Adipocyte (in vitro differentiated cells): Measurements from ENCODE around the gene NRSN1.
"Not testable (repeated sequence)": the region's sequence is repeated elsewhere in the genome, so short reads cannot be mapped to it uniquely, and the experiment has no call there.

ENCODE experiments used
- DNase-seq: peaks from one replicate; pipeline ENCODE4 v3.0.0-alpha.2; 2015; ENCODE audit warnings: low read depth
- H3K27me3 ChIP-seq: replicated peaks from 2 replicates; pipeline ENCODE4 v1.7.0; 2013; ENCODE audit warnings: mild to moderate bottlenecking, low read length, moderate library complexity; ENCODE audit not compliant: control insufficient read depth, insufficient read depth
- H3K36me3 ChIP-seq: 2 replicates; pipeline ENCODE4 v1.7.0; 2013; ENCODE audit warnings: low read length, mild to moderate bottlenecking, moderate library complexity; ENCODE audit not compliant: control insufficient read depth, insufficient read depth, severe bottlenecking
- H3K4me1 ChIP-seq: 2 replicates; pipeline ENCODE4 v1.7.0; 2013; ENCODE audit warnings: mild to moderate bottlenecking, low read length, moderate library complexity; ENCODE audit not compliant: control insufficient read depth, insufficient read depth
- H3K4me3 ChIP-seq: 2 replicates; pipeline ENCODE4 v1.7.0; 2013; ENCODE audit warnings: mild to moderate bottlenecking, low read length, moderate library complexity
- H3K9ac ChIP-seq: 2 replicates; pipeline ENCODE4 v1.7.0; 2013; ENCODE audit warnings: mild to moderate bottlenecking, low read length, moderate library complexity
- H3K9me3 ChIP-seq: 2 replicates; pipeline ENCODE4 v1.7.0; 2013; ENCODE audit warnings: mild to moderate bottlenecking, low read length, moderate library complexity; ENCODE audit not compliant: control insufficient read depth

Gene NRSN1

DNA sequence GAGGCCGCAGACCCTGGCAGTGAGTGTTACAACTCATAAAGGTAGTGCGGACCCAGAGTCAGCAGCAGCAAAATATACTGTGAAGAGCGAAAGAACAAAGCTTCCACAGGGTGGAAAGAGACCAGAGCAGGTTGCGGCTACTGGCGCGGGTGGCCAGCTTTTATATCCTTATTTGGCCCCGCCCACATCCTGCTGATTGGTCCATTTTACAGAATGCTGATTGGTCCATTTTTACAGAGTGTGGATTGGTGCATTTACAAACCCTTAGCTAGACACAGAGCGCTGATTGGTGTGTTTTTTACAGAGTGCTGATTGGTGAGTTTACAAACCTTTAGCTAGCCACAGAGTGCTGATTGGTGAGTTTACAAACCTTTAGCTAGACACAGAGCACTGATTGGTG is 16.7 kb downstream of the NRSN1 start:
- H3K9me3 ChIP-seq, DNase-seq, H3K36me3 ChIP-seq, H3K27me3 ChIP-seq, H3K9ac ChIP-seq, H3K4me3 ChIP-seq, H3K4me1 ChIP-seq: not testable (repeated sequence)

DNA sequence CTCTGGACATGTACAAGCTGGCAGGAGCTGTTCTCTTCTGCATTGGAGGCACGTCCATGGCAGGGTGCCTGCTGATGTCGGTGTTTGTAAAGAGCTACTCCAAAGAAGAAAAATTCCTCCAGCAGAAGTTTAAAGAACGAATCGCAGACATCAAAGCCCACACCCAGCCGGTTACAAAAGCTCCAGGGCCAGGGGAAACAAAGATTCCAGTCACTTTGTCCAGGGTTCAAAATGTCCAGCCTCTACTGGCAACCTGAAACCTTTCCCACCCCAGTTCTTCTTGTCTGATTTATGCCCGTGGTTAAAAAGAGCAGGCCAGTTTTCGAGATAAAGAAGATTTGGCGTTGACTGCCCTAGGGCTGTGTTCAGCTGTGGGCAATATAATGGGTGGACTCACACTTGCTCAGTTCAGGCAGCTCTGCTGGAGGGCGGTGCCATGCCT is 19.7 kb downstream of the NRSN1 start:
- no peak overlapping the region for H3K4me3 ChIP-seq
- H3K36me3 ChIP-seq = no peaks in the 10 kb centered on the region
- H3K27me3 ChIP-seq = no peaks in the 10 kb centered on the region
- no peak overlapping the region for H3K9ac ChIP-seq
- no peaks in the 10 kb centered on the region for H3K9me3 ChIP-seq
- no peaks in the 10 kb centered on the region for H3K4me1 ChIP-seq
- DNase-seq = no peak

DNA sequence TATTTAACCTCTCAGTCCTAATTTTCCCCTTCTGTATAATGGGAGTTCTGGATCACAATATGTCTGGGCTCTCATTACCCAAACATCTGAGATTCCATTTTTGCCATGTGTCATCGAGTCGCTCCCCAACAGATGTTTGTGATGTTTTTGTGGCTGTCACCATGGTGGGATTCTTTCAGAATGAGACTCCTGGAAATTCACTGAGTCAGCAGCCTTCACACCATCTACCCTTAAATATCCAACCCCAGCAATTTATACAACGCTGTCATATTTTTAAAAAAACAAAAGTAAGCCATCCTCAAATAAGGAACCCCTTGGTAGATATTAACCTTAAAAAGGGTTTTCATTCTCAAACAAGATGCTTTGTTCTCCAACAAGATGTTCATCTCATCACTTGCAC is 20.9 kb downstream of the NRSN1 start:
- Histone ChIP-seq H3K36me3 (no peaks in the 10 kb centered on the region), H3K4me1 (no peaks in the 10 kb centered on the region), H3K4me3 (no peak overlapping the region), H3K27me3 (no peaks in the 10 kb centered on the region), H3K9ac (no peak overlapping the region), H3K9me3 (no peaks in the 10 kb centered on the region)
- no peak for DNase-seq

DNA sequence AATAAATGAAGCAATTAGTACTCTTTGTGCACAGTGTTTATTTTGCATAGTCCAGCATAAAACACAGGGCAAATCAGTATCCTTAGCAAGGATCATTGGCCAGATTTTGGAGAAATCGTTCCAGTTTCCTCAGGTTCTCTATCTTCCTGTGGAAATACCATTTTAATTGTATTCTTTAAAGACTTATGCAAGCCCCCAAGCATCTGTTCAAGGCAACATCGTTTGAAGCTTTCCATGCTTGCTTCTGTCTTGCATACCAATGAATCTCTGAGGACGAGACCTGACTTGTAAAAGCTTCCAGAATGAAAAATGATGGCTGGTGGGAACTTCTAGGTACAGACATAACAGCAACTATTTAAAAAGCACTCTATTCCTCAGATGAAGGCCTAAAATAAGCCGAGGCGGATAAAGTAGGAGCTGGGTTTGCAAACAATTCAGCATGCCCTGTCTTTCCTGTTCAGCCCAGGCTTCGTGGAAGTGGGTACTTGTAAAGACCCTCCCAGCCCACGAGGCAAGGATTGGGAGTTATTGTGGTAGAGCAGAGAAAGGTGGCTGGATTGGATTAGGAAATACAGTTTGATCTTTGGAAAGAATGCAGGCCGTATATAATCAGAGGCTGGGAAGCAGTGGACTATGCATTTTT is 21.6 kb downstream of the NRSN1 start:
- Histone ChIP-seq H3K4me3 (no peak overlapping the region), H3K27me3 (no peaks in the 10 kb centered on the region), H3K4me1 (no peaks in the 10 kb centered on the region), H3K36me3 (no peaks in the 10 kb centered on the region), H3K9me3 (no peaks in the 10 kb centered on the region), H3K9ac (no peak overlapping the region)
- DNase-seq = no peak

DNA sequence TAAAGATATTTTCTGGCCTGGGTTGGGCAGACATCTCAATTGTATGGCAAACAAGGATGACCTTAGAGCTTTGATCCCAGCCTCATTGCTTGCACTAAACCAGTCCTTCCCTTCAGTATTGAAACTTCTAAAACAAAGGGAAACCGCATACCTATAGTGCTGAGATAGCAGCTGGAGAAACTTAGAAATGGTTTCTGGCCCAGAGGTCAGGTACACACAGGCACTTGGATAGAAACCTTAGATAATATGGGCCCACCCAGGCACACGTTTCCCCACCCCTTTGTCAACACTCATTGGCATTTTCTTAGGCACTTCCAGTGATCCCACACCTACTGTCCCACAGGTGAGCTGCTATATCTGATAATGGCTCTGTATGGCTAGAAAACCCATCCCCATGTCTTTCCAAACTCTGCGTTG is 22.1 kb downstream of the NRSN1 start:
- no peaks in the 10 kb centered on the region for H3K27me3 ChIP-seq
- H3K36me3 ChIP-seq = no peaks in the 10 kb centered on the region
- H3K4me3 ChIP-seq = no peak overlapping the region

DNA sequence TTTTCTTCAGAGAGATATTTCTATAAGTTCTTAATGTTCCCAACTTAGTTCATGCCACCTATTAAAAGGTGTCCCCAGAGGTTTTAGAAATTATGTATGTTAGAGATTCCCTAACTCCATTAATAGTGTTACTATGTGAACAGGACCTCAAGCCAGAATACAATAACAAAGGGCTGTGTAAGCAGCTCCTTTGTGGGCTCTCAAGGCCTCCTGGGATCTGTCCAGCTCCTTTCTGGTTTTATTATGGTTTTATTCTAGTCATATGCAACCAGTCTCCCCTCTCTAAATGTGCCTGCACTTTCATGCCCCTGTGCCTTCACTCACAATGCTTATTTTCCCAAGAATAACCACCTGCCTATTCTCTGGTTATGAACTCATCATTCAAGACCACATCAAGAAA is 22.7 kb downstream of the NRSN1 start:
- Histone ChIP-seq H3K36me3 (no peaks in the 10 kb centered on the region), H3K9me3 (no peaks in the 10 kb centered on the region), H3K27me3 (no peaks in the 10 kb centered on the region), H3K9ac (no peak overlapping the region), H3K4me3 (no peak overlapping the region), H3K4me1 (no peaks in the 10 kb centered on the region)
- DNase-seq = no peak

More for the DNA sequence above, 22.1 kb downstream of the NRSN1 start:
- Histone ChIP-seq H3K9me3 (no peaks in the 10 kb centered on the region), H3K4me1 (no peaks in the 10 kb centered on the region), H3K9ac (no peak overlapping the region)
- DNase-seq = no peak

DNA sequence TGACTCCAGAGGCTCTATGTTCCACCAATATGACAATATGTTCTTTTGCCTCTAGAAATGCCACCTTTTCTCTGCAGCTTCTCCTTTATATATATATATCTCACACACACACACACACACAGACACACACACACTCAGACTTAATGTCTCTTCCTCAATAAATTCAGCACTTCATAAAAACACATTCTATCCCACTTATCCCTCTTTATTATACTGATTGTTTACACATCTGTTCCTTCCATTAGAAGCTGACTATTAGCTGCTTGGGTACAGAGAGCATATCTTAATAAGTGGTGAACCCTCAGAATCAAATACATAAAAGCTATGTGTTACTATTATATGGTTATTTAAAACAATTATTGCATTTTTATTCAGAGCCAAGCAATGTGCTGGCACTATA is 23.3 kb downstream of the NRSN1 start:
- H3K9ac ChIP-seq = no peak overlapping the region
- H3K36me3 ChIP-seq = no peaks in the 10 kb centered on the region
- no peak overlapping the region for H3K4me3 ChIP-seq
- H3K9me3 ChIP-seq = no peaks in the 10 kb centered on the region
- DNase-seq = no peak
- no peaks in the 10 kb centered on the region for H3K27me3 ChIP-seq
- no peaks in the 10 kb centered on the region for H3K4me1 ChIP-seq

DNA sequence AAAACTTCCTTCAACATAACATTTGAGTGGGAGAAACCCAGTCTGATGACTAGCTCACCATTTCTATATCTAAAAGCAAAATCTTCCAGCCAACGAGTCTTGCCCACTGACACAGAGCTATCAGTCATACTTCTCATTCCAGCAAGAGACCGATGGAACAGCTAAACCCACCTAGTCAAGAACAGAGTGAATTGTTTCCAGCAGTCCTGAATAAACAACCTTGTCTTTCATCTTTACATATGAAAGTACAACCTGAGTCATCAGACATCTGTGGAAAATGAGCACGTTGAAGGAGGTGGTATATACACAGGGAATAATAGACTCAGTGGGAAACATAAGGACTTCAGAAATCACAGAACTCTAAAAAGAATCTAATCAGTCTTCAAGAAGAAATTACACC is 23.8 kb downstream of the NRSN1 start:
- Histone ChIP-seq H3K27me3 (no peaks in the 10 kb centered on the region), H3K36me3 (no peaks in the 10 kb centered on the region), H3K4me1 (no peaks in the 10 kb centered on the region), H3K9ac (no peak overlapping the region), H3K4me3 (no peak overlapping the region), H3K9me3 (no peaks in the 10 kb centered on the region)
- no peak for DNase-seq

DNA sequence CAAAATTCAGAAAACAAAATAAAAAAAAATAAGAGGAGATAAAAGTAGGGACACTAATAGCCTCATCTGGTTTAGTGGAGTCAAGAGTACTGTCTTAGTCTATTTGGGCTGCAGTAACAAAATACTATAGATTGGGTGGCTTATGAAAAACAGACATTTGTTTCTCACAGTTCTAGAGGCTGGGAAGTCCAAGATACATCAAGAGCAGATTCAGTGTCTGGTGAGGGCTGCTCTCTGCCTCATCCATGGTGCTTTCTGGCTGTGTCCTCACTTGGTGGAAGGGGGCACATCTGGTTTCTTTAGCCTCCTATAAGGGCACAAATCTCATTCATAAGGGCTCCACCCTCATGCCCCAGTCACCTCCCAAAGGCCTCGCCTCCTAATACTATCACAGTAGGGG is 26.0 kb downstream of the NRSN1 start:
- no peaks in the 10 kb centered on the region for H3K27me3 ChIP-seq
- no peaks in the 10 kb centered on the region for H3K4me1 ChIP-seq
- H3K9me3 ChIP-seq = no peaks in the 10 kb centered on the region
- no peak overlapping the region for H3K4me3 ChIP-seq
- no peak for DNase-seq
- H3K9ac ChIP-seq = no peak overlapping the region
- H3K36me3 ChIP-seq = no peaks in the 10 kb centered on the region

DNA sequence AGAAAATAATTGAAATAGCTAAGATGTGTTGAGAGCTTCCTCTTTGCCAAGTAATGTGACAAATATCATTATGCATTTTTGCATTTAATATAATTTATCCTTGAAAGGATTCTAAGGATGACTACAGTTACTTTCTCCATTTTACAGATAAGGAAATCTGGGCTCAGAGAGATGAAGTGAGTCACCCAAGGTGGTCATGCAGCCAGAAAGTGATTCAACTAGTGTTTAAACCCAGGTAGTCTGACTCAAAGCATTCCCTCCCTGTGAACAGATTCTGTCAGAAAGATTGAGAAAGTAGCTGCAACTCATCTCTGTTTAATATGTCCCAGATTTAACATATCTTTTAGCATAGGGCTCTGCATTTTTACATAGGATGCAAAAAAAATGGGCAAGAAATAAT is 28.1 kb downstream of the NRSN1 start:
- Histone ChIP-seq H3K36me3 (no peaks in the 10 kb centered on the region), H3K9me3 (no peaks in the 10 kb centered on the region), H3K27me3 (no peaks in the 10 kb centered on the region), H3K4me3 (no peak overlapping the region), H3K4me1 (no peaks in the 10 kb centered on the region), H3K9ac (no peak overlapping the region)
- DNase-seq = peak; percentile 1

DNA sequence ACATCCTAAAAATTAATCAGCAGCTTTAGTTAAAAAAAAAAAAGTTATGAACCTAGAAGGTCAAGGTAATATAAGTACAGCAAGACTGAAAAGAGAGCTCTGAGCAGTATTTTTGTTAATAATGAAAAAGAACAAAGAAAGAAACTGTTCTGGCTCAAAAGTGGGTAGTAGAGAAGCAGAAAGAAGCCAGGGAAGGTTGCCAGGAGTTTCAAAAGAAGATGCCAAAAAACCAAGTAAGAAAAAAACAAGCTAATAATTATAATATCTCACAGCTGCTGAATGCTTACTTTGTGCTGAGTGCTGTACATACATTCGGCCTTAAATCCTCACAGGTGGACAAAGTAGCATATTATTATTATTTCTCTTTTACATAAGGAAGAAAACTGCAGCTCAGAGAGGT is 31.9 kb downstream of the NRSN1 start:
- Histone ChIP-seq H3K9me3 (no peaks in the 10 kb centered on the region), H3K36me3 (no peaks in the 10 kb centered on the region), H3K9ac (no peak overlapping the region), H3K27me3 (no peaks in the 10 kb centered on the region), H3K4me3 (no peak overlapping the region), H3K4me1 (no peaks in the 10 kb centered on the region)
- no peak for DNase-seq

DNA sequence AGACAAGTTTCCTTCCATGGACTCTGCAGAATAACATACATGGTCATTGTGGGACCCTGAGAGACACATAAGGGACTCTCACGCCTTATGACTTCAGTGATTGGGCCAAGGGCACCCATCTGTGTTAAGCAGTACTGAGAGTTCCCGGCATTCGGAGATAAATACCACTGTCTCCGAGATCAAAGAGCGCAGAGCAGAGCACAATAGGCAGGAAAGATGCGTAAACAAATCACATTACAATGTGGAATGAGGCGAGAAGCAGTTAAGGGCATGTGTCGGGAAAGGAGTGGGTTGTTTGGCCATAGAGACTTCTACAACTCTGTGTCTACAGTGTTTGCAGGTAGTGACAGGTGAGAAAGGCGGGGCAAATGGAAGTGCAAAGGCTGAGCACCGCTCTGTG is 57.6 kb downstream of the NRSN1 start:
- no peak overlapping the region for H3K9ac ChIP-seq
- H3K9me3 ChIP-seq = no peaks in the 10 kb centered on the region
- no peaks in the 10 kb centered on the region for H3K27me3 ChIP-seq
- no peak for DNase-seq
- H3K4me1 ChIP-seq = no peaks in the 10 kb centered on the region
- no peaks in the 10 kb centered on the region for H3K36me3 ChIP-seq
- H3K4me3 ChIP-seq = no peak overlapping the region
